ENCODE data around the gene FAM20B. TPM values are rescaled to one million over a fixed set of nuclear protein-coding genes. Genes with fewer than 3 reads are reported as not detected.

Gene FAM20B
- total RNA-seq, 1 donor from 2014 or later = 28.5 TPM

GRCh38 chr1:179089827-179090482, 64.3 kb downstream of the FAM20B start:
- intact Hi-C loops (cut with micrococcal nuclease) = no loop called here

- intact Hi-C loops (cut with micrococcal nuclease) = no loop called here
Observed at GRCh38 chr1:179090522-179090921, 64.8 kb downstream of the FAM20B start.

GRCh38 chr1:179090923-179091322, 65.2 kb downstream of the FAM20B start:
- intact Hi-C loops (cut with micrococcal nuclease) = no loop called here

GRCh38 chr1:179091691-179092165, 66.0 kb downstream of the FAM20B start:
- intact Hi-C loops (cut with micrococcal nuclease) = no loop called here

- intact Hi-C loops (cut with micrococcal nuclease) = no loop called here
Observed at GRCh38 chr1:179092896-179093461, 67.3 kb downstream of the FAM20B start.

- intact Hi-C loops (cut with micrococcal nuclease) = no loop called here
Observed at GRCh38 chr1:179094818-179095217, 69.1 kb downstream of the FAM20B start.

GRCh38 chr1:179095377-179095776, 69.7 kb downstream of the FAM20B start:
- intact Hi-C loops (cut with micrococcal nuclease) = no loop called here

GRCh38 chr1:179095924-179096323, 70.2 kb downstream of the FAM20B start:
- intact Hi-C loops (cut with micrococcal nuclease) = no loop called here

- intact Hi-C loops (cut with micrococcal nuclease) = no loop called here
Observed at GRCh38 chr1:179099891-179100290, 74.2 kb downstream of the FAM20B start.

GRCh38 chr1:179101566-179101965, 75.9 kb downstream of the FAM20B start:
- intact Hi-C loops (cut with micrococcal nuclease) = no loop called here

- intact Hi-C loops (cut with micrococcal nuclease) = no loop called here
Observed at GRCh38 chr1:179103999-179104398, 78.3 kb downstream of the FAM20B start.

GRCh38 chr1:179104611-179105250, 79.0 kb downstream of the FAM20B start:
- intact Hi-C loops (cut with micrococcal nuclease) = no loop called here

- intact Hi-C loops (cut with micrococcal nuclease) = no loop called here
Observed at GRCh38 chr1:179105393-179105792, 79.7 kb downstream of the FAM20B start.

GRCh38 chr1:179107706-179108629, 82.3 kb downstream of the FAM20B start:
- intact Hi-C loops (cut with micrococcal nuclease) = no loop called here

GRCh38 chr1:179108644-179109043, 83.0 kb downstream of the FAM20B start:
- intact Hi-C loops (cut with micrococcal nuclease) = no loop called here

GRCh38 chr1:179115181-179115580, 89.5 kb downstream of the FAM20B start:
- intact Hi-C loops (cut with micrococcal nuclease) = no loop called here

GRCh38 chr1:179119513-179119912, 93.8 kb downstream of the FAM20B start:
- intact Hi-C loops (cut with micrococcal nuclease) = no loop called here

GRCh38 chr1:179120736-179121135, 95.0 kb downstream of the FAM20B start:
- intact Hi-C loops (cut with micrococcal nuclease) = loop anchor here (1.0 to 2.0 kb wide), 3 partner anchors 72 to 249 kb away; no protein-coding TSS in a partner anchor

- intact Hi-C loops (cut with micrococcal nuclease) = loop anchor here (1.0 to 2.0 kb wide), 3 partner anchors 71 to 248 kb away; no protein-coding TSS in a partner anchor
Observed at GRCh38 chr1:179121159-179121938, 95.7 kb downstream of the FAM20B start.

- intact Hi-C loops (cut with micrococcal nuclease) = loop anchor here (5.0 kb wide), 1 partner anchor 102 kb away; the partner anchor contains the start of gene ABL2
Observed at GRCh38 chr1:179124873-179125272, 99.2 kb downstream of the FAM20B start.
